Superior temporal gyrus (tissue), 1 donor: ENCODE data around the gene CFAP99.
A peak's percentile ranks its signal among the peaks of the same experiment; 100 is the strongest.
"Not testable (repeated sequence)": the region's sequence is repeated elsewhere in the genome, so short reads cannot be mapped to it uniquely, and the experiment has no call there.

Experiments
- DNase-seq: peaks from one replicate; pipeline ENCODE4 v3.0.0-alpha.2; 2016; ENCODE audit errors: extremely low spot score

CFAP99 gene

DNA sequence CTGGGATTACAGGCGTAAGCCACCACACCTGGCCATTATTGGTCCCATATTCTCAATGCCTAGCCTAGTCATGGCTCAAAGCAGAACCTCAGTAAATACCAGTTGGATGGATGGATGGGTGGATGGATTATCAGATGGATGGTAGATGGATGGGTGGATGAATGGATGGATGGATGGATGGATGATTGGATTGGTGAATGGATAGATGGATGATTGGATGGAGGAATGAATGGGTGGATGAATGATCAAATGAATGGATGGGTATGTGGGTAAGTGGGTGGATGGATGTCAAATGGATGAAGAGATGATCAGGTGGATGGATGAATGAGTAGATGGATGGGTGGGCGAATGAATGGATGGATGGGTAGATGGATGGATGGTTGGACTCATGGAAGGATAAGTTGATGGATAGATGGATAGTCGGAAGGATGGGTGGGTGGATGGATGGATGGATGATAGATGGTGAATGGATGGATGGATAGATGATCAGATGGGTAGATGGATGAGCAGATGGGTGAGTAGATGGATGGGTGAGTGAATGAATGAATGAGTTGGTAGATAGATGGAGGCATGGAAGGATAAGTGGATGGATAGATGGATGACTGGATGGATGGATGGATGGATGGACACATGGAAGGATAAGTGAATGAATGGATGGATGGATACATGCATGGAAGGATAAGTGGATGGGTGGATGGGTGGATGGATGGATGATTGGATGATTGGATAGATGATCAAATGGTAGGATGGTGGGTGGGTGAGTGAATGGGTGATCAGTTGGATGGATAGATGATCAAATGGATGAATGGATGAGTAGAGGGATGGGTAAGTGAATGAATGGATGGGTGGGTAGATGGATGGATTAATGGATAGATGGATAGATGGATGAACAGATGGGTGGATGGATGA lies 28.2 kb downstream of the CFAP99 start:
- no peak for DNase-seq

DNA sequence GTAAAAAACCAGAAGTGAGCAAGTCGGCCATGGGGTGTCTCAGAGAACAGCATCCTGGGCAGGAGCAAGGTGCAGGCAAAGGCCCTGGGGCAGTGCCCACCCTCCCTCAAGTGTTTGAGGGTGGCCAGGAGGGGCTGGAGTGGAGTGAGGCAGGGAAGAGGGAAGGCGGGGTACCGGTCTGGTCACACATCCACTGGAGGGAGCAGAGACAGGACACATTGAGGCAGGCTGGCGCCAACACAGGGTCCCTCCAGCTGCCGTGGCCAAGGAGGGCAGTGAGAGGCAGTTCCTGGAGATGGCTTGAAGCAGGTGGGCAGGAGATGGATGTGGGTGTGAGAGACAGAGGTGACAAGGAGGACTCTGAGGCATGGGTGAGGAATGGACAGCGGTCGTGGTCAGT lies 29.8 kb downstream of the CFAP99 start:
- DNase-seq: no peak

DNA sequence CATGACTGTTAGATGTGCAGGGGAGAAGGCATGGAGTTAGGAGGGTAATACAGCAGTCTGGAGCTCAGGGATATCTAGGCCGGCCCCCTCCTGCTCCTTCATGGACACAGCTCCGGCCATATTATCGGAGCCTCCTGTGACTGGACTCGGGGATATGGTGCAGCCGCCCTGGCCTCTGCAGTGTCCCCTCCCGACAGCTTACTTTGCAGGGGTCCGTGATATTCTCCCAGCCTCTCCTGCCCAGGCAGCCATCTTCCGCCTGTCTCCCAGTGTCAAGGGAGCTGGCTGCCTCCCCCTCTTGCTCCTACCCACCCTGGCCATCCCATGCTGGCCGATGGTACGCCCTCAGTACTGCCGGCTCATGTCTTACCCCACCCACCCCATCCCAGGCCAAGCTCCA lies 30.3 kb downstream of the CFAP99 start:
- DNase-seq: no peak

DNA sequence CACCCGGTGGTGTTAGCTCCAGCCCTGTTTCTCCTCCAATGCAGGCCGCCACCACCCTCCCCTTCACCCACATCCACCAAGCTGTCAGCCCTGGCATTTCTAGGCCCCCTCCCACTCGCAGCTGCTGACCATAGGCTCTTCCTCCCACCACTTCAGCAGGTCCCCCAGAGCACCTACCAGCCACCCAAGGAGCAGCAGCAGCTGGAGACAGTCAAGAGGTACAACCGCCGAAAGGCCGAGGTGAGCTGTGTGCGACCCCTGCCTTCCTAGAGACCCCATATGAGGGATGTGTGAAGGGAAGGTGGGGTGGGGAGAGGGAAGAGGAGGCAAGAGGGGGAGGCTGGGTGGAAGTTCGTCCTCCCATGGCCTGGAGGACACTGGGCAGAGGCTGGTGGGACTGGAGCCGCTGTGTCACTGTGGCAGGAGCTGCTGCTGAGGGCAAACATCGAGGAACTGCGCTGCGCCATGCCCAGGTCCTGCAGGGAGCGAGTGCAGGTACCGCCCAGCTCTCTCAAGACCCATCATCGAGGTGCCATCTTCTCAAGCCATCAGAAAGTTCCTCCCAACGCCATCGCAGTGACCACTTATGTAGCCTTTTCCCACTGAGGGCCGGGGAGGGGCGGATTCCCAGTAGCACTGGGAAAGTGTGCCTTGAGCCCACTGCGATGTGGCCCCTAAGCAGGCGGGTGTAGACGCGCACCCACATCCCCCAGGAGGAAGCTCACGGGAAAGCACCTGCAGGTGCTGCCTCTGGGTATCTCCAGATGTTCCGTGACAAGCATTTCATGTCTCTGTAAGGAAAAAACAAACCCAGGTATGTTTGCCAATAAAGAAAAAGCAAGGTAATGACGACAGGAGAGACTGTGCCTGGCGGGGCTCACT lies 31.0 kb downstream of the CFAP99 start:
- DNase-seq: no peak

DNA sequence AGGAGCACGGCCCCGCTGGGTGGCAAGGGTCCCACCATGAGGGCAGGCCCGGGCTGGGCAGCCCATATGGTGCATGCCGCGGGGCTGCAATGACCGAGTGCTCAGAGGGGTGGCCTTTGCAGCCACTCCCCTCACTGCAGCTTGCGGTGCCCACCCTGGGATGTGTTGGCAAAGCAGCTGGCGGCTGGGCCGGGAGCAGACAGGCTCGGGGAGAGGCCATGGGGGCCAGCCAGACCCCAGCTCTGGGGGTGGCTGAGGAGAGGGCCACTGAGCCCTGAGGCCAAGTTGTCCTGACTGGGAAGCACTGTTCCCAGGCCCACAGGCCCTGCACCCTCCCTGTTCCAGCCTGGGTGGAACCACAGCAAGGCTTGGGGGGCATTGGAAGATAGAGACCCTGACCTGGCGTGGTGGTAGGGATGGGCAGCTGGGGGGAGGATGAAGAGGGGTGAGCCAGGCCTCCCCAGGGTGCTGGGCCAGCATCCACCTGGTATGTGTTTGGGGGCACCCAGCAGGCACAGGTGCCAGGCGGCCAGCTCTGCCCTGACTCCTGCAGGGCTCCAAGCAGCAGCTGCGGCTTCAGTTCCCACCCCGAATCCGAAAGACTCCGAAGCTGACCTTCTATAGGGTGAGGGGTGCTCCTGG lies 31.8 kb downstream of the CFAP99 start:
- DNase-seq: no peak

DNA sequence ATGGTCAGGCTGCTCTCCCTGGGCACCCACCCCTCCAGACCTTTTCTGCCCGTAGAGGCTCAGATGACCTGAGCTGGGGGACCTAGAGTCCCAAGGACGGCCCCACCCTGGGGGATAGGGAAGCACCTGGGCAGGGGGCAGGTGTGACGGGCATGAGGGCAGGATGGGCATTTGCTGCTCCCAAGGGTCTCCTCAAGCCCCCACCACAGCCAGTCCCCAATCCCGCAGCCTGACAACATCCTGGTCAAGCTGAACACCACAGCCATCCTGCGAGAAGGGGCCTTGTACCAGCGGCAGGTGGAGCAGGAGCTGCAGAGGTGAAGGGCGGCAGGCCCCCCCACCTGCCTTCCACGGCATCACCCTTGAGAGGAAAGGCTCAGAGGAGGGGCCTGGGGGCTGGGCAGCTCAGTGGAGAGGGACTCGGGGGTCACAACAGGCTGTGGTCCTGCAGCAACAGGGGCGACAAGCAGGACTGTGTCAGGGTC lies 32.3 kb downstream of the CFAP99 start:
- no peak for DNase-seq

DNA sequence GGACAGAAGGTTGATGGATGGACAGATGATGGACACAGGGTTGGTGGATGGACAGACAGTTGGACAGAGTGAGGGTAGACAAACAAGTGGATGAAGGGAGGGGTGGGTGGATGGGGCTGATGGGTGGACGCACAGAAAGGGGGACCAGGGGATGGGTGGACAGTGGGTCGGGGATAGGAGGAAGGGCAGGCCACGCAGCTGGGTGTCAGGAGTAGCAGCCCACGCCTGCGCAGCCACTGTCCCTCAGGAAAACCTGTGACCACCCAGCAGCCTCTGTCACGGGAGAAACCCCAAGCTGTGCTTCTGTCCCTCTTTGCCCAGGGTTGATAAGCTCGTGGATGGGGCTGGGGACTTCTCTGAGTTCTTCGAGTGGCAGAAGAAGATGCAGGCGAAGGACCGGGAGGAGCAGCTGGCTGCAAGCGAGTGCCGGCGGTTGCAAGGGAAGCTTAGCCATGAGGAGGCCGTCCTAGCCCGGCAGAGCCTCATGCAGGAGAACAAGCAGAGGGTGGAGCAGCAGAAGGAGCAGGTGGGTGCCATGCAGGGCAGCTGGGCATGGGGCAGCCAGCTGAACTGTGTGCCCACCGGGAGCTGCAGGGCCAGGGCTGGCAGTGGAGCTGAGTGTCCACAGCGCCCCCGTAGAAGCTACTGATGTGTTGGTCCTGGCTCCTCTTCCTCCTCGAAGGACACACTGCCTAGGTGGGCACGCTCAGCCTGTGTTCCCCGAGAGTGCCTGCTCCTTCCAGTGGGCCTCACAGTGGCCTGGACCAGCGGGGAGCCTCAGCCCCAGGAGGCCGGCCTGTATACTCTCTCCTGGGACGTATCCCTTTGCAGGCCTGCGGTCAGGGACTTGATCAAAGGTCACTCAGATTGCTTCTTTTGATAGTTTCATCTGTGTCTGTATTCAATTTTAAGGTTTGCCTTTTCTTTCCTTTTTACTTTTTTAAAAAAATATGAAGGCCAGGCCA lies 33.3 kb downstream of the CFAP99 start:
- DNase-seq: no peak

DNA sequence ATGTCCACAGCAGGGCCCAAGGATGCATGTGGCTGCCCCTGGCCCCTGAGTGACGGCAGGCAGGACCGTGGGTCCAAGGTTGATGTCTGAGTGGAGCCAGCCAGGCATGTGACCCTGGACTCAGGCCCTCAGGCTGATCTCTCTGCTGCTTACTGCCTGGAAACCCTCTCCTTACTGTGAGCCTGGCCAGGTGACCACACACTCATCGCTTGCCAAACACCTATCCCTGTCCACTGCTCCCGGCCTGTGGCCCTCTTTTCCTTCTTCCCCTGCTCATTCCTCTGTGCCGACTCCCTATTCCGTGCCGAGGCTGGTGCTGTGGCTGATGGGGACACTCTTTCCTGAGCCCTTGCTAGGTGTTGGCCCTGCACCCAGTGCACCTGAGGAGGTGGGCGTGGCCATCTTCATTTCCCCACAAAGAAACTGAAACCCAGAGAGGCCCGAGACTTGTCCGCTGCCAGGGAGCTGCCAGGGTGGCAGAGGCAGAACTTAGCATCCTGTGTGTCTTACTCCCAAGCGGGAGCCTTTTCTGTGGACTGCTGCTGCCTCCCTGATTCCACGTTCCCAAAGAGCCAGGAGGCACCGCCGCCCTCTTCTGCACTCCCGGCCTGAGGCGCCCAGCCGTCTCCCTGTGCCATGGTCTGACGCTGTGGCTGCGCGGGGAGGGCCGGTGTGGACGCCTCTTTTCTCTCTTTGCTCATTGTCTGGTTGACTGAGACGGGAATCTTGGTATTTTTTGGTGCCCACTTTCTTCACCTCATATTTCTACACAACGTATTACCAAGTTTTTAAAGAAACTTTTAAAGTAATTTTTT lies 38.9 kb downstream of the CFAP99 start:
- DNase-seq: no peak

DNA sequence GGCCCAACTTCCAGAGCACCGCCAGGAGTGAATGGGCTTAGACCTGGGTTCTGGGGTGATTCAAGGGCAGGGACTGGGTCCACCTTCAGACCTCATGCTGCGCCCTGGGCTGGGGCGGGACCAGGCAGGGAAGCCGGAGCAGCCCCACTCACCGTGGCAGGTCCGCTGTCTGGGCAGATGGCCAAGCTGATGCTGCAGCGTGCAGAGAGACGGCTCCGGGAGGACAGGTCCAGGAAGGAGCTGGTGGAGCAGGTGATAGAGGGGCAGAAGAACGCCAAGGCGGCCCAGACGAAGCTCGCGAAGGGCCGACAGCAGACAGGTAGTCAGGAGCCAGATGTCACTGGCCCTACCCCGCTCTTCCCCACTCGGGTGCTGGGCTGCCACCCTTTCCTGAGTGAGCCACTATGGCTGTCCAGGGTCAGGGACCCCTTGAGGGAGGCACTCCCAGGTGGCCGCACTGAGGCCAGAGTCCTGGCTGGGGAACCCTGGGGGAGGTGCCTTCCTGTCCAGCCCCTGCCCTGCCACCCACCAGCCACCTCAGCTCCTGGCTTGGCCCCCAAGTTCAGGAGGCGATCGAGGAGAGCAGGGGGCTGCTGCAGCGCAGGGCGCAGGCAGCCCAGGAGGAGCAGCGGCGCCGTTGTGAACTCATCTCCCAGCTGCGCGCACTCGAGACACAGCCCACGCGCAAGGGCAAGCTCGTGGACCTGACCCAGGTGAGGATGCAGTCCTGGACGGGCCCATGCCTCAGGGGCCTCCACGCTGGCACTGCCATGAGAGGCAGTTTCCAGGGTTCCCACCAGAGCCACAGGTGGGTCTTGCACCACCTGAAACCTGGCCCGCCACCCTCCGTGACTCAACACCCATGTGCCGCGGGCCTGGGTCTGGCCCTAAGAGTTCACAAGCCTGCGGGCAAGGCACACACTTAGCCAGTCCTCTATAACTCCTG lies 40.1 kb downstream of the CFAP99 start:
- DNase-seq: no peak

DNA sequence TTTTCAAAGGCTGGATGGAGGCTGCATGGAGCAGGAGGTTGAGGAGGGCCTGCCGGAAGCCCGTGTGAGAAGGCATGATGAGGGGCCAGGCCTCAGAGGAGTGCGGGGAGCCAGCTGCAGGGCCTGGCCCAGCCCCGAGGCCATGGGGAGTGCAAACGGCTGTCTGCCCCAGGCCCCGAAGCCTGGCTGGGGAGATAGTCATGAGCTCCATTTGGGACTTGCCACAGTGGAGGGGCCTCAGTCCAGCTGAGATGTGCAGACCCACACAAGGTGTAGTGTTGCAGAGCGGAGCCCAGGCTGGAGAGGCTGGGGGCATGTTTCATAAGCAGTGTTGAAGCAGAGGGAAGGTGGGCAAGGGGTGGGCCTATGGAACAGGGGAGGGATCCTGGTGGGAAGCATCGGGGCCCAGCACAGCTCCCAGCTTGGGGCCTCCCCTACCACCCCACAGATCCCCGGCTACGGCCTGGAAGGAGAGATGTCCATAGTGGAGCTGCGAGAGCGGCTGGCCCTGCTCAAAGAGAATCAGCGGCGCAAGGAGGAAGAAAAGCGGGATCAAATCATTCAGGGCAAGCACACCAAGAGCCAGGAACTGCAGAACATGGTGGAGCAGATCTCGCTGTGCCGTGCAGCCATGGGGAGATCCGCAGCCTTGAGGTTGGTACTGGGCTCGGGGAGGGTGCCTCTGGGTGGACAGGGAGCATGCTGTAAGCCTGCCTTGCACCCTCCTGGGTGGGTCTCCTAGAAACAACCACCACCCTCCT lies 41.0 kb downstream of the CFAP99 start:
- no peak for DNase-seq

DNA sequence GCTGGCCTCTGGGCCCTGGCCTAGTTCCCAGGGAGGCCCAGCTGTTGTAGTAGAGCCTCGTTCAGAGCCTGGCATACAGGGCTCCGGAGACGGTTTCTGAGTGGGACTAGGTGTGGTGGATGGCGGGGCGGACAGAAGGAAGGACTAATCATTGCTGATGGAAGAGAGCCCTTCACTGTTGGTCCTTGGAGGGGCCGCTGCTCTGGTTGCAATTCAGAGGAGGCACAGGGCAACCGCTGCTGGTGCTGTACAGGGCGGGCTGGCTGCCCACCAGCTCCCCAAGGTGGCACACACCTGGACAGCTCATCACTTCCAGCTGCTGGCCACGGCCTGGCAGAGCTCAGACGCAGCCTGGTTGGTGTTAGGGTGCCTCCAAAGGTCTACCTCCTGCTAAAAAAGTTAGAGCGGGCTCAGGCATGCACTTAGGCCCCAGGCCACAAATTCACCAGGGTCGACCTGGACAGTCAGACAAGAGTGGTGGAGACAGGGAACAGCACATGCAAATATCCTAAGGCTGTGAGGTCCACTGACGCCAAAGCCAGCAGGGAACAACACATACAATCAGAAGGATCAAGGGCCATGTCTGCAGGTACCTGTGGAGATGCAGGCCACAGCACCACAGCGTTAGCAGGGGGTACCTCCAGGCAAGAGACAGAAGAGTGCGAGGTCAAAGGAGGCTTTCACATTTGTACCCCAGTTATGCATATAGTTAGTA lies 42.6 kb downstream of the CFAP99 start:
- no peak for DNase-seq

DNA sequence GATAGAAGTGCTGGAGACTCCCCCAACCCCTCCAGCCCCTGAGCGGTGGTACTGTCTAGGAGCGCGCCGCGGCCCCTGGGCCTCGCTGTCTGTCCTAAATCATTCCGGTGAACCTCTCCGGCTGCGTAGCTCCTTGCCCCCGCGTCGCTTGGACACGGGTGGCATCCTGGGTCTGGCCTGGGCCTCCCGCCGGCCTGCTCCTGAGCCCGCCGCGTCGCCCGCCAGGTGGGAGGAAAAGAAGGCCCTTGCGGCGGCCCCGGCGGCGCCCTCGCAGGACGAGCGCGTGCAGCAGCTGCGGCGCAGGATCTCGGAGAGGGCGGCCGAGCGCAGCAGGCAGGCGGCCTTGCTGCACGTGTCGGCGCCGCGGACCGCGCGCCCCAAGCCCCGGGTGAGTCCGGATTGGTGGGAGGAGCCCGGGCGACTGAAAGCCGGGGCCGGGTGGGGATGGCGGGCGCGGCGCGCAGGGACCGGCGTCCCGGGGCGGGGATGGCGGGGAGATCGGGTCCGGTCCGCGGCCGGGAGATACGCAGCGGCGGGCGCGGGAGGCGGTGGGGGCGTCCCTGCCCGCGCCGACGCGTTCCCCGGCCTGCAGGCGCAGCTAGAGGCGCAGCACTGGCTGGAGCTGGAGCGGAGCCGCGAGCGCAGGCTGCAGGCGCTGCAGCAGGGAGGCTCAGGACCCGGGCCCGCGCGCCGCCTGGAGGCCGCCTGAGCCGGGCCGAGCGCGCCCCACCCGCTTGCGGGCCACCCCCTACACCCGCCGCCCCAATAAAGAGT lies 43.6 kb downstream of the CFAP99 start:
- DNase-seq: peak; percentile 63

DNA sequence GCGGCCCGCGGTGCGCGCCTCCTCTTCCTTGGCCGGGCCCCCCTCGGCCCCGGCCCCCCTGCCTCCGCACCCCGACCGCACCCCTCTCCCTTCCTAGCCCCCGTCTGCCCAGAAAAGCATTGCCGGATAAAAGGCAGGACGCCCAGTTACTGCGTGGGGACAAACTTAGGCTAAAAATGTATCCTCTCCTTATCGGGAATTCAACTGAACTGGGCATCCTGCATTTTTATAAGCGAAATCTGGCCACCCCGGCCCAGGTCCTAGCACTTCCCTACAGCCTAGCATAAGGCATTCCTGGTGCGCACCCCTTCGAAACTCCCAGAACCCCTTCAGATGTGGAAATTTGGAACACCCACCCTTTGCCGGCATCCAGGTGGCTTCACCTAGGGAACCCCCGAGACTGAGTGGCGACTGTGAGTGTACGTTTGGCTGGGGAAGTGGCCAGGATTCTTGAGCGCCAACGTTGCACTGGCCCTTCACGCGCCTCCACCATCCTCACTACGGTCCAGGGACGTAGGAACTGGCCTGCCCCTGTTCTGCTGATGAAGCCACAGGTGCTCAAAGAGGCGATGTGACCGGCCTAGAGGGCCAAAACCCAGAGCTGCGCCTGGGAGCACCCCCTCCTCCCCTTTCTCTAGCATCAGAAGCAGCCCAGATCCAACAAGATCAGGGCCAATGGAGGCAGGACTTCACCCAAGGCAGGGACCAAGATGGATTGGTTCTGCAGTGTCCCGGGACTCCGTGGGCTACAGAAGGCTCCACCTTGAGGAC lies 44.4 kb downstream of the CFAP99 start:
- no peak for DNase-seq

DNA sequence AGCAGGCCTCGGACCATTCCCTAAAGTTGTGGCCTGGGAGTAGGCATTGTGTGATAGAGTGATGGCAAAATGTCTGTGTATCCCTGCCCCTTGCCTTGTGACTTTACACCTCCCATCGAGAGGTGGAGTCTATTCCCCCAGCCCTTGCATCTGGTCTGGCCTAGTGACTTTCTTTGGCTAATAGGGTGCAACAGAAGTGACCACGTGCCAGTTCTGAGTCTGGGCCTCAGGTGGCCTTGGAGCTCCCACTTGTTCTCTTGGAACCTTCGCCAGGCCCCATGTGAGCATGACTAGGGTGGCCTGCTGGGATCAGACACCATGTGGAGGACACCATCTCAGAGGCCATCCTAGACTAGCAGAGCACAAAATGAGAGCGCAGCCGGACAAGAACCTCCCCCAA lies 46.3 kb downstream of the CFAP99 start:
- no peak for DNase-seq

DNA sequence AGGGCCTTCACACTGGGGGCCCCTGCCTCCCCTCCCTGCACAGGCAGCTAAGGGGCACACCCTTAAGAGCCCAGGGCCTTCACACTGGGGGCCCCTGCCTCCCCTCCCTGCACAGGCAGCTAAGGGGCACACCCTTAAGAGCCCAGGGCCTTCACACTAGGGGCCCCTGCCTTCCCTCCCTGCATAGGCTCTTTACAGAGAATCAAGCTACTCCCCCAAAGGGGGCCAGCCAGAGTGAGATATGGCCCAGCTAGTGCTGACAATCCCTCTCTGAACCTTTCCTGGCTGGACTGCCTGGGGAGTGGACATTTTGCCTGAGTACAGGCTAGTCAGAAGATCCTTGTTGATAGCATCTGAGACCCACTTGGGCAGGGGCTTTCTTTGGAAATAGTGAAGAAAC lies 46.8 kb downstream of the CFAP99 start:
- DNase-seq: not testable (repeated sequence)
